GOT3 (cell line): ENCODE results near the gene SLC25A47.

ENCODE experiments used
- DNase-seq: peaks from one replicate; lab custom pipeline; 2025; ENCODE audit warnings: mixed read lengths; lab: John Stamatoyannopoulos, UW

SLC25A47 gene

DNA sequence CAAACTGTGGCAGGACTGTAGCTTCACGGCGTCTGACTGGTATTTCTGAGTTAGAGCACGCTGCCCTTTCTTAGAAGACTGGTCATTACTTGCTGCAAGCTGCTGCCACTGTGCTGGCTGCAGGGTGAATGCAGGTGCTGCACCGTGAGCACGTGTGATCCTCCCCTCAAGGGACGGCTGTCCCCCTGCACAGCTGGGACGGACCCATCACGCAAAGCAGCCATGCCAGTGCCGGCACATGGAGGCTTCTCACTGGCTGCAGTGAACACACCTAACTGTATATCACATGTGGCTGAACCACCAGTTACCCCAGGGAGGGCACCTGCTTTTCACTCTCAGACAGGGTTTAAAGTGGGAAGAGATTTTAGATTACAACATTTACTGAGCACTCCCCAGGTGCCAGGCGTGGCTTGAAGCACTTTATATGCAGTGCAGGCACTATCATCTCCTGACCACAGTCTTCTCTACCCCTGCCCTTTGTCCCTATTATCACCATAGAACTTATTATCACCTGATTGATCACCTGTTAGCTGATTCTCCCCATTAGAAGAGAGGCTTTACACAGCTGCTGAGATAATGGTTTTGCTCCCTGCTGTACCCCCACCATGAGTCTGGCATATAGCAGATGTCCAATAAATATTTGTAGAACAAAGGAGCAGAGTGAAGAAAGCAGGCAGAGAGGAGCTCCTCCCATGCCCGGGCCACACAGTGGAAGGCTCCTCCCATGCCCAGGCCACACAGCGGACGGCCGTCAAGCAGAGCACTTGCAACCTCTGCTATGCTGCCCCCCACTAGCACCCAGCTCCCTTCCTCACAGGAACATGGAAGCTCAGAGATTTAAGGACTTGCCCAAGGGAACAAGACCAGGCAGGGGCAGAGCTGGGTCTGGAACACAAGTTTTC, 25.9 kb downstream of the SLC25A47 start:
- no peak for DNase-seq

DNA sequence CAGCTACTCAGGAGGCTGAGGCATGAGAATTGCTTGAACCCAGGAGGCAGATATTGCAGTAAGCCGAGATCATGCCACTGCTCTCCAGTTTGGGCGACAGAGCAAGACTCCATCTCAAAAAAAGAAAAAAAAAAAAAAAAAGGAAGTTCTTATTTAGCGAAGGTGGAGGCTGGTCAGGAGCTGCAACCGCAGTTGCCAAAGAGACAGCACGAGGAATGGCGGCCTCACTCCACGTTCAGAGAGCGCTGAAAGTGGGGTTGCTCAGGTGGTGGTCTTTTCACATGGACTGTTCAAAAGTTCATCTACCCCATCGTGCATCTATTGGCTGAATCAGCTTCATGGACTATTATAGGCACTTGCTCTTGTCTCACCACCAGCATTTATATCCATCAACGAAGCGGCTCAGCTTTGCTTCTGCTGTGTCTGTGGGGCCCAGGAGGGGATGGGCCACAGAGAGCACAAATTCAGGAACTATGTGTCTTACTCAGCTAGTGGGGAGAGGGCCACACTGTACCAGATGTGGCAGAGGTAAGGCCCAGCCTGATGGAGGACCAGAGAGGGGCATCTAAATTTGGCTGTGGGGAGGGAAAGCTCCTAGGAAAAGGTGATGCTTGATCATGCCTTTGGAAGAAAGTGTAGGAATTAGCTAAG, 27.3 kb downstream of the SLC25A47 start:
- DNase-seq = no peak

DNA sequence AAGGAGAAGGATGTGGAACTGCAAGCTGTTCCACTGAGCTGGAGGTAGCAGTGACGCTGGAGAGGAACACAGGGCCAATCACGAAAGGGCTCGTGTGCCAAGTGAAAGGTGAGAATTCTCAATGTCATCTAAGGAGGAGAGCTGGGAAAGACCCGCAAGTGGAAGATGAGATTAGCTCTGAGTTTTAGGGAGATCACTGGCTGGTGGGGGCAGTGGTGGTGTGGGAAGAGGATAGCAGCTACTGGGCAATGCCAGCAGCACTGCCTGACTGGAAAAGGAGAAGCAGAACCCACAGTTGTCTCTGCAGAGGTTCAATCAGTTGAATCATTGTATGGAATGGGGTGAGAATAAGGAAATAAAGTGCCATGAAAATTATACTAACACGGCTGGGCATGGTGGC, 27.8 kb downstream of the SLC25A47 start:
- no peak for DNase-seq

DNA sequence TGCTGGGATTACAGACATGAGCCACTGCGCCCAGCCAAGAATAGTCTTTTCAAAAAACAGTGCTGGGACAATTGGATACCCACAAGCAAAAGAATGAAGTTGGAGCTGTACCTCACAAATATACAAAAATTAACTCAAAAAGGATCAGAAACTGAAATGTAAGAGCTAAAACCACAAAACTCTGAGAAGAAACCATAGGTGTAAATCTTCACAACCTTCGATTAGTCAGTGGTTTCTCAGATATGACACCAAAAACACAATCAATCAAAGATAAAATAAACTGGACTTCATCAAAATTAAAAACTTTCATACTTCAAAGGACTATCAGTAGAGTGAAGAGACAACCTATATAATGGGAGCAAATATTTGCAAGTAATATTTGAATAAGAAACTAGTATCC, 35.3 kb downstream of the SLC25A47 start:
- no peak for DNase-seq

DNA sequence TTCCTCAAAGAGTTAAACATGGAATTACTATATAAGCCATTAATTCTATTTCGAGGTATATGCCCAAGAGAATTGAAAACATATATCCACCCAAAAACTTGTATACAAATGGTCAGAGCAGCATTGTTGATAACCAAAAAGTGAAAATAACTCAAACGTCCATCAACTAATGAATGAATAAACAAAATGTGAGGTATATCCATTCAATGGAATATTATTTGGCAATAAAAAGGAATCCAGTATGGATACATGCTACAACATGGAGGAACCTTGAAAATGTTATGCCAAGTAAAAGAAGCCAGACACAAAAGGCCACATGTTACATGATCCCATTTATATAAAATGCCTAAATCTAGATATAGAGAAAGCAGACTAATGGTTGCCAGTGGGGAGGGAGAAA, 36.0 kb downstream of the SLC25A47 start:
- no peak for DNase-seq

DNA sequence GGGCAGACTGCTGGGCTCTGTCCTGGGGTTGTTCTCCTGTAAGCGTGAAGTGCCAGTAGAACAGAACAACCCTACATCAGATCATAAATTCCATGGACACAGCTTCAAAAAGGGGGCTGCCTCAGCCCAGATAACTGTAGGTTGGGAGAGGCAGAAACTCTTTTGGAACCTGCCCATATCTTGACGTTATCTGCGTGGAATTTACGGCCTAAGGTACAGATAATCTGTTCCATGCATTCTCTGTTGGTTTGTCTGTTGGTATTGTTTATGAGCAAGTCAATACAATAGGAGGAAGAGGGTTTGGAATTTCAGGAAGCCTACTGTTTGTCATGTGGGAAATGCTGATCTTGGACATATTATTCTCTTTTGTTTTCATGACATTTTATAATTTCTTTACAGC, 36.7 kb downstream of the SLC25A47 start:
- DNase-seq = no peak

DNA sequence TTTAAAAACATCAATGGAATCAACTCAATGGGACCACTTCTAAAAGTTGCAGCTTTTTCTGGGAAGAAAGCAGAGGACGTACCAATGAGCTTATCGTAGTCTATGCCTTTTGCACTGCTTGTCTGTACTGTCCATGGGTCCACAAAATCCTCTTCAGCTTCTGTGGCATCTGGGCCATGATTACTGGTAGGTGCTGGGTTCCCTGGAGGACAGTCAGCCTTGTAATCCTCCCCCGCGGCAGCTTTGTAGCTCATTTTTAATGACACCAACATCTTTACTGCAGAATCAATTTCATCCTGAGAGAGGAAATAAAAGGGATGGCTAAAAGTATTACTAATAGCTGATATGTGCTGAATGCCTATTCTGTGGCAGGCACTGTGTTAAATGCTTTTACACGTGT, 38.5 kb downstream of the SLC25A47 start:
- no peak for DNase-seq

DNA sequence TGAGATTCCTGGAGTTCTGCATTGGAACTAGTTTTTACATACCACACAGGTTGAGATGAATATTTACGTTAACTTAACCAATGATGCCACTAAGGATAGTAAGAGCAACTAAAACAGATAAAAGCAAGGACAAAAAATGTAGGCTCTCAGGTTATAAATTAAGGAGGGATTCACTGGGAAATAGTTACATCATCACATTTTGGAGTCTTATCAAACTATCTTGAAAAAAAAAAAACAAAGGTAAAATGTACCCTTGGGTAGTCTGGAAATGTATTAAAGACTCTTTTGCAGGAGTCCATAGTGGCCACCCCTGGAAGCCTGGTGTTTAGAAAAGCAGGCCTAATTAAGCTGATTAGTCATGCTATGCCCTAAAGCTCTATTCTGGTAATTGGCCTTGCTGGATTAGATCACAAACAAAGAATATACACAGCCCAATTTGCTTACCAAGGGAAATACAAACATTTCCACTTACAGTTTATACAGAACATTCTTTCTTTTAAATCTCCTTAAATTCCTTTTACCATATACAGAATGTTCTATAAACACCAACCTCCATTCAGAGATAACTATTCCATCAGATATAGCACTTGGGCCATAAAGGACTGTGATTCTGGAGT, 39.3 kb downstream of the SLC25A47 start:
- DNase-seq = no peak

- DNase-seq = no peak
These were observed 39.9 kb downstream of the SLC25A47 start for GRCh38 chr14:100363053-100363452.

DNA sequence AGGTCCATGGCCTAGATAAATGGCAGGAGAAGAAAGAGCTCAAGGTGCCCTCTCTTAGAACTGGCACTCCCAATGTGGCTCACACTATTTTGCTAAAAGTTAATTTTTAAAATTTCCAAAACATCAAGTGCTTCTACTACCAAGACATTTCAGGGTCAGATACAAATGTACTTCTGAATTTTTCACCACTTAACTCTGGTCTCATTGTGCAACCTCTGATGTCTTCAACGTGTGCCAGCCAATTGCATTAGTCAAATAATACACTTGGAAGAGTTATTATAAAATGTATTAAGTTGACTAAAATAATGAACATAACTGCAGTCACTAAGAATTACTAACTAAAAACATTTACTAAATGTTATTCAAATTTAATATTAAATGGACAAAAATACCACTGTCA, 41.3 kb downstream of the SLC25A47 start:
- no peak for DNase-seq

GRCh38 chr14:100365741-100366140, 42.6 kb downstream of the SLC25A47 start:
- no peak for DNase-seq

- no peak for DNase-seq
These were observed 45.9 kb downstream of the SLC25A47 start for GRCh38 chr14:100369019-100369418.

- no peak for DNase-seq
These were observed 46.9 kb downstream of the SLC25A47 start for GRCh38 chr14:100370003-100370402.

DNA sequence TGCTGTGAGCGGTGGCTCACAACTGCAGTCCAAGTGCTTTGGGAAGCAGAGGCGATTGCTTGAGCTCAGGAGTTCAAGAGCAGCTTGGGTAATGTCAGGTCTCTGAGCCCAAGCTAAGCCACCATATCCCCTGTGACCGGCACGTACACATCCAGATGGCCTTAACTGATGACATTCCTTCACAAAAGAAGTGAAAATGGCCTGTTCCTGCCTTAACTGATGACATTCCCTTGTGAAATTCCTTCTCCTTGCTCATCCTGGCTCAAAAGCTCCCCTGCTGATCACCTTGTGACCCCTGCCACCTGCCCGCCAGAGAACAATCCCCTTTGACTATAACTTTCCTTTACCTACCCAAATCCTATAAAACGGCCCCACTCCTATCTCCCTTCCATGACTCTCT, 48.6 kb downstream of the SLC25A47 start:
- no peak for DNase-seq

GRCh38 chr14:100372357-100373048, 49.4 kb downstream of the SLC25A47 start:
- no peak for DNase-seq

DNA sequence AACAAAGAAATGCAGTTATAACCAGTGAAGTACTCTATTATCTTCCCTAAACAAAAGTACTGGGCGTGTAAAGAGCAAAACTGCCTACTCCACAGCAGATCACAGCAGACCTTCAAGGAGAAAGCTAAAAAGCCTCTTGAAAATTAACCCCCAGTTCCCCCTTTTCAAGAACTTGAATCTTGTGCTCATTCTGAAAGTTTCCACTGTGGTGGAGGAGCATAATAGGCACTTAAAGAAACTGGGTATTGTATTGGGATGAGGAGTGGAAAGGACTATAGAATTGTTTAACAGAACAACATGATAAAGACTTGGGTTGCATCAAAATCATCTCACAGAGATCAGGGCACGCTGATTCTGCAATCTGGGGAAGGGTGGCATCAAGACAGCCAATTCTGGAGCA, 51.1 kb downstream of the SLC25A47 start:
- DNase-seq = no peak

GRCh38 chr14:100374876-100375265, 51.7 kb downstream of the SLC25A47 start:
- DNase-seq = no peak

- DNase-seq = no peak
These were observed 52.3 kb downstream of the SLC25A47 start for GRCh38 chr14:100375266-100375962.

GRCh38 chr14:100375963-100376735, 53.0 kb downstream of the SLC25A47 start, which contains the start of gene WDR25:
Gene WDR25 (plus strand): TSS chr14:100376485.
- DNase-seq = peak; percentile 71

GRCh38 chr14:100376751-100377171, 53.6 kb downstream of the SLC25A47 start:
- DNase-seq = no peak
